ENCODE data around the gene FAM135A.

FAM135A gene

GRCh38 chr6:70379473-70380013 is 33.8 kb upstream of the FAM135A start:
- no peaks in the 10 kb centered on the region for H3K9me3 ChIP-seq (ENCODE audit: control insufficient read depth, low read length)
- no peaks in the 10 kb centered on the region for H3K27me3 ChIP-seq (replicated peaks; ENCODE audit: control insufficient read depth, insufficient read depth, low read length, poor library complexity, severe bottlenecking)
- H3K4me3 ChIP-seq (ENCODE audit: insufficient read depth, low read depth, low read length, poor library complexity, severe bottlenecking): no peak overlapping the region
- H3K36me3 ChIP-seq (ENCODE audit: control insufficient read depth, insufficient read depth, low read length): no peaks in the 10 kb centered on the region
- no peaks in the 10 kb centered on the region for H3K4me1 ChIP-seq (ENCODE audit: control insufficient read depth, insufficient read depth, low read length, poor library complexity, severe bottlenecking)
- H3K27ac ChIP-seq (ENCODE audit: insufficient read depth, low read length, poor library complexity, severe bottlenecking): no peak overlapping the region
- no peak for DNase-seq

DNA sequence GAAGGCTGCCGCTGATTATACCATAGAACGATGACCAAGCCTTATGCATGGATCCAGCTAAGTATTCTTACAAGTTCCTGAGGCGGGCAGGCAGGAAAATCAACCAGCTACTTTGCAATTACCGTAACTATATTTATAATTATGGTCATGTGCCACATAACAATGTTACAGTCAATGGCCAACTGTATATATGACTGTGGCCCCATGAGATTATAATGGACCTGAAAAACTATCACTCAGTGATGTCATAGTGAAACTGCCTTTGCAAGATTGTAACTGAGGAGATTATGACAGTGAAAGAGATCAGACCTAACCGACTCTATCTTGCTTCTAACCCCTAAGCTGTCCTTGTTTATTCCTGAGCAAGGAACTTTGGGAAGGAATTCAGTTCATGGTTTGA is 33.1 kb upstream of the FAM135A start:
- no peak overlapping the region for H3K4me3 ChIP-seq (ENCODE audit: insufficient read depth, low read depth, low read length, poor library complexity, severe bottlenecking)
- no peaks in the 10 kb centered on the region for H3K4me1 ChIP-seq (ENCODE audit: control insufficient read depth, insufficient read depth, low read length, poor library complexity, severe bottlenecking)
- no peaks in the 10 kb centered on the region for H3K9me3 ChIP-seq (ENCODE audit: control insufficient read depth, low read length)
- H3K36me3 ChIP-seq (ENCODE audit: control insufficient read depth, insufficient read depth, low read length): no peaks in the 10 kb centered on the region
- H3K27ac ChIP-seq (ENCODE audit: insufficient read depth, low read length, poor library complexity, severe bottlenecking): no peak overlapping the region
- DNase-seq: no peak
- no peaks in the 10 kb centered on the region for H3K27me3 ChIP-seq (replicated peaks; ENCODE audit: control insufficient read depth, insufficient read depth, low read length, poor library complexity, severe bottlenecking)

DNA sequence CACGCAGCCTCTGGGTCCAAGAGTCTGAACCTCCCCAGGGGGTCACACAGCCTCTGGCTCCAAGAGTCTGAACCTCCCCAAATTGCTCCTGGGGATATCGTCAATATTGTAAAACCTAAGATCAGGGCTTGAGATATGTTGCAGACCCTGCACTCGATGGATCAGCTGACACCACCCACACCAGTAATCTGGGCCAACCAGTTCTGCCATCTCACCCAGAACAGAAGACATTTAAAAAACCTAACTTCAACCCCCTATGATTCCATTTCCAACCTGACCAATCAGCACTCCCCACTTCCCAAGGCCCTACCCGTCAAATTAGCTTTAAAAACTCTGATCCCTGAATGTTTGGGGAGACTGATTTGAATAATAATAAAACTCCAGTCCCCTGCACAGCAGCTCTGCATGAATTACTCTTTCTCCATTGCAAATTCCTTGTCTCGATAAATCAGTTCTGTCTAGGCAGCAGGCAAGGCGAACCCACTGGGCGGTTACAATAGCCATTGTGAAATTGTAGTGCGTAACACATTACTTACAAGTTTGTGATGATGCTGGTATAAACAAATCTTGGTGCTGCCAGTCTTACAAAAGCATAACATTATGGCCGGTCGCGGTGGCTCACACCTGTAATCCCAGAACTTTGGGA is 32.4 kb upstream of the FAM135A start:
- Histone ChIP-seq H3K9me3 (ENCODE audit: control insufficient read depth, low read length) (no peaks in the 10 kb centered on the region), H3K27ac (ENCODE audit: insufficient read depth, low read length, poor library complexity, severe bottlenecking) (no peak overlapping the region), H3K27me3 (replicated peaks; ENCODE audit: control insufficient read depth, insufficient read depth, low read length, poor library complexity, severe bottlenecking) (no peaks in the 10 kb centered on the region), H3K36me3 (ENCODE audit: control insufficient read depth, insufficient read depth, low read length) (no peaks in the 10 kb centered on the region), H3K4me3 (ENCODE audit: insufficient read depth, low read depth, low read length, poor library complexity, severe bottlenecking) (no peak overlapping the region), H3K4me1 (ENCODE audit: control insufficient read depth, insufficient read depth, low read length, poor library complexity, severe bottlenecking) (no peaks in the 10 kb centered on the region)
- DNase-seq: no peak

DNA sequence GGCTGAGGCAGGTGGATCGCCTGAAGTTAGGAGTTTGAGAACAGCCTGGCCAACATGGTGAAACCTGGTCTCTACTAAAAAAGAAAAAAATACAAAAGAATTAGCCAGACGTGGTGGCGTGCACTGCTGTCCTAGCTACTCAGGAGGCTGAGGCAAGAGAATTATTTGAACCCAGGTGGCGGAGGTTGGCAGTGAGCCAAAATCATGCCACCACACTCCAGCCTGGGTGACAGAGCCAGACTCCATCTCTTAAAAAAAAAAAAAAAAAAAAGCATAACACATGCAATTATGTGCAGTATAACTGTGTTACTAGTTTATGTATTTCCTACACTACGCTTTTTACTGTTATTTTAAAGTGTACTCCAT is 31.9 kb upstream of the FAM135A start:
- Histone ChIP-seq H3K36me3 (ENCODE audit: control insufficient read depth, insufficient read depth, low read length) (no peaks in the 10 kb centered on the region), H3K4me3 (ENCODE audit: insufficient read depth, low read depth, low read length, poor library complexity, severe bottlenecking) (no peak overlapping the region), H3K27me3 (replicated peaks; ENCODE audit: control insufficient read depth, insufficient read depth, low read length, poor library complexity, severe bottlenecking) (no peaks in the 10 kb centered on the region), H3K9me3 (ENCODE audit: control insufficient read depth, low read length) (no peaks in the 10 kb centered on the region), H3K27ac (ENCODE audit: insufficient read depth, low read length, poor library complexity, severe bottlenecking) (no peak overlapping the region), H3K4me1 (ENCODE audit: control insufficient read depth, insufficient read depth, low read length, poor library complexity, severe bottlenecking) (no peaks in the 10 kb centered on the region)
- DNase-seq: no peak

DNA sequence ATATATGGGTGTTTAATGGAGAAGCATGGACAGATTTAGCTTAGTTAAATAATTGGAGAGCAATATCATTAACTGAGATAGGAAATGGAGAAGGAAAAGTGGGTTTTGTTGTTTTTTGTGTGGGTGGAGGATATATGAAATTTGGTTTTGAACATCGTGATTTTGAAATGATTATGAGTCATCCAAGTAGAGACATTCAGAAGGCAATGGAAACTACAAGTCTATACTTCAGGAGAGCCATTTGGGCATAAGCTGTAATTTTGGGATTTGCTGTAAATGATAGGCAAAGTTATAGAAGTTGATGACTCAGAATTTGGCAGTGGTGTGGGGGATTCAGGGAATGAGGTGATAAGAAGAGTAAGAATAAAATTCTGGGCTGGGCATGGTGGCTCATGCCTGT is 27.4 kb upstream of the FAM135A start:
- DNase-seq: no peak

DNA sequence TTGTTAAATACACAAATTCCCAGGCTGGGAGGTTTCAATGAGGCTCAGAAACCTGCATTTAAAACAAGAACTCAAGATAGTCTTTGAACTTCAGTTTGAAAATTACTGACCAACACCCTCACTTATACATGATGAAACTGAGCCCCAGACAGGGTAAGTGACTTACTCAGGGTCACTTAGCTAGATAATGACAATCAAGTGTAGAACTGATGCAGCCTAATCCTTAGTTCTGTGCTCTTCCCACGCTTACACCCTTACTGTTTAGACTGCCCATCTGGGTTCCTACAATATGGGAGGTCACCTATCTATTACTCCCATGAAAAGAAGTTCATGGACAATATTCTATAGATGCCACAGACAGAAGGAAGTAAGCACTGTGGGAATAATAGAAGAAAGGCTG is 24.5 kb upstream of the FAM135A start:
- H3K4me1 ChIP-seq (ENCODE audit: control insufficient read depth, insufficient read depth, low read length, poor library complexity, severe bottlenecking): no peaks in the 10 kb centered on the region
- no peaks in the 10 kb centered on the region for H3K9me3 ChIP-seq (ENCODE audit: control insufficient read depth, low read length)
- no peaks in the 10 kb centered on the region for H3K36me3 ChIP-seq (ENCODE audit: control insufficient read depth, insufficient read depth, low read length)
- no peak overlapping the region for H3K4me3 ChIP-seq (ENCODE audit: insufficient read depth, low read depth, low read length, poor library complexity, severe bottlenecking)
- no peak overlapping the region for H3K27ac ChIP-seq (ENCODE audit: insufficient read depth, low read length, poor library complexity, severe bottlenecking)
- no peak for DNase-seq
- no peaks in the 10 kb centered on the region for H3K27me3 ChIP-seq (replicated peaks; ENCODE audit: control insufficient read depth, insufficient read depth, low read length, poor library complexity, severe bottlenecking)

More for the DNA sequence above, 27.4 kb upstream of the FAM135A start:
- no peaks in the 10 kb centered on the region for H3K27me3 ChIP-seq (replicated peaks; ENCODE audit: control insufficient read depth, insufficient read depth, low read length, poor library complexity, severe bottlenecking)
- no peak overlapping the region for H3K27ac ChIP-seq (ENCODE audit: insufficient read depth, low read length, poor library complexity, severe bottlenecking)
- no peaks in the 10 kb centered on the region for H3K36me3 ChIP-seq (ENCODE audit: control insufficient read depth, insufficient read depth, low read length)
- H3K4me1 ChIP-seq (ENCODE audit: control insufficient read depth, insufficient read depth, low read length, poor library complexity, severe bottlenecking): no peaks in the 10 kb centered on the region
- H3K4me3 ChIP-seq (ENCODE audit: insufficient read depth, low read depth, low read length, poor library complexity, severe bottlenecking): no peak overlapping the region
- no peaks in the 10 kb centered on the region for H3K9me3 ChIP-seq (ENCODE audit: control insufficient read depth, low read length)

- no peak for DNase-seq
- H3K27me3 ChIP-seq (replicated peaks; ENCODE audit: control insufficient read depth, insufficient read depth, low read length, poor library complexity, severe bottlenecking): no peaks in the 10 kb centered on the region
- no peaks in the 10 kb centered on the region for H3K4me1 ChIP-seq (ENCODE audit: control insufficient read depth, insufficient read depth, low read length, poor library complexity, severe bottlenecking)
- no peak overlapping the region for H3K4me3 ChIP-seq (ENCODE audit: insufficient read depth, low read depth, low read length, poor library complexity, severe bottlenecking)
- no peaks in the 10 kb centered on the region for H3K36me3 ChIP-seq (ENCODE audit: control insufficient read depth, insufficient read depth, low read length)
- no peak overlapping the region for H3K27ac ChIP-seq (ENCODE audit: insufficient read depth, low read length, poor library complexity, severe bottlenecking)
- no peaks in the 10 kb centered on the region for H3K9me3 ChIP-seq (ENCODE audit: control insufficient read depth, low read length)
Observed at GRCh38 chr6:70389261-70389660, 24.0 kb upstream of the FAM135A start.

DNA sequence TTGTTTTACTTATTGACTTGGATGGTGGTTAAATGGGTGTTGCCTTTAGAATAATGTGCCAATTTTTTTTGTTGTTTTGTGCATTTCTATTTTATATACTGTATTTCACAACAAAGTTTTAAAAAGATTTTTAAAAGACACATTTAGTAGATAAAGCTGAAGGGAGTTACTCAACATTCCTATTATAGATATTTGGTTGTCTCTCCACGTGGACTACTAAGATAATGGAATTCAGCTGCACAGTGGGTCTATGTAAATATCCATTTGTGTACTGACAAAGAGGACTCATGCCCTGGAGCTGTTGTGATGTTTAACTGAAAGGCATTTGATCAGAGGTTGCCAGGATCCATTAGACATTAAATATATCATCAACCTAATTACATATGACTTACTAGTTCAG is 23.2 kb upstream of the FAM135A start:
- no peaks in the 10 kb centered on the region for H3K4me1 ChIP-seq (ENCODE audit: control insufficient read depth, insufficient read depth, low read length, poor library complexity, severe bottlenecking)
- H3K36me3 ChIP-seq (ENCODE audit: control insufficient read depth, insufficient read depth, low read length): no peaks in the 10 kb centered on the region
- no peak for DNase-seq
- H3K27ac ChIP-seq (ENCODE audit: insufficient read depth, low read length, poor library complexity, severe bottlenecking): no peak overlapping the region
- no peak overlapping the region for H3K4me3 ChIP-seq (ENCODE audit: insufficient read depth, low read depth, low read length, poor library complexity, severe bottlenecking)
- no peaks in the 10 kb centered on the region for H3K27me3 ChIP-seq (replicated peaks; ENCODE audit: control insufficient read depth, insufficient read depth, low read length, poor library complexity, severe bottlenecking)
- no peaks in the 10 kb centered on the region for H3K9me3 ChIP-seq (ENCODE audit: control insufficient read depth, low read length)

- Histone ChIP-seq H3K36me3 (ENCODE audit: control insufficient read depth, insufficient read depth, low read length) (no peaks in the 10 kb centered on the region), H3K9me3 (ENCODE audit: control insufficient read depth, low read length) (no peaks in the 10 kb centered on the region), H3K27me3 (replicated peaks; ENCODE audit: control insufficient read depth, insufficient read depth, low read length, poor library complexity, severe bottlenecking) (no peaks in the 10 kb centered on the region), H3K27ac (ENCODE audit: insufficient read depth, low read length, poor library complexity, severe bottlenecking) (no peak overlapping the region), H3K4me3 (ENCODE audit: insufficient read depth, low read depth, low read length, poor library complexity, severe bottlenecking) (no peak overlapping the region), H3K4me1 (ENCODE audit: control insufficient read depth, insufficient read depth, low read length, poor library complexity, severe bottlenecking) (no peaks in the 10 kb centered on the region)
- no peak for DNase-seq
Observed at GRCh38 chr6:70391492-70391891, 21.8 kb upstream of the FAM135A start.

- Histone ChIP-seq H3K27me3 (replicated peaks; ENCODE audit: control insufficient read depth, insufficient read depth, low read length, poor library complexity, severe bottlenecking) (peaks cover 6% of the 10 kb centered on the region), H3K27ac (ENCODE audit: insufficient read depth, low read length, poor library complexity, severe bottlenecking) (no peak overlapping the region), H3K4me1 (ENCODE audit: control insufficient read depth, insufficient read depth, low read length, poor library complexity, severe bottlenecking) (no peaks in the 10 kb centered on the region), H3K9me3 (ENCODE audit: control insufficient read depth, low read length) (no peaks in the 10 kb centered on the region), H3K4me3 (ENCODE audit: insufficient read depth, low read depth, low read length, poor library complexity, severe bottlenecking) (no peak overlapping the region), H3K36me3 (ENCODE audit: control insufficient read depth, insufficient read depth, low read length) (no peaks in the 10 kb centered on the region)
- DNase-seq: no peak
Observed at GRCh38 chr6:70394518-70395300, 18.6 kb upstream of the FAM135A start.

Measured in effector memory CD4-positive, alpha-beta T cell (primary cell).